Stomach (tissue), 4 donors: ENCODE measurements around the gene C1orf198.

ENCODE experiments used
- POLR2A ChIP-seq, 4 donors: fragments of 450-650 bp; IDR thresholded peaks; one replicate each; pipeline ENCODE4 v1.6.1; 2016; ENCODE audit warnings: antibody characterized with exemption in 4 of 4, control low read depth in 2 of 4, mild to moderate bottlenecking in 1 of 4, moderate library complexity in 1 of 4
- TF ChIP-seq, protein P1 (sequence below), 7 experiments: fragments of 450-650 bp in 4 of 7; fragments of 200-600 bp in 3 of 7; sonication (generic) in 3 of 7; IDR thresholded peaks; one replicate each; pipeline ENCODE4 v1.5.1; 2016 to 2019; ENCODE audit warnings: antibody characterized with exemption in 7 of 7, control low read depth in 2 of 7, mild to moderate bottlenecking in 1 of 7

DNA sequence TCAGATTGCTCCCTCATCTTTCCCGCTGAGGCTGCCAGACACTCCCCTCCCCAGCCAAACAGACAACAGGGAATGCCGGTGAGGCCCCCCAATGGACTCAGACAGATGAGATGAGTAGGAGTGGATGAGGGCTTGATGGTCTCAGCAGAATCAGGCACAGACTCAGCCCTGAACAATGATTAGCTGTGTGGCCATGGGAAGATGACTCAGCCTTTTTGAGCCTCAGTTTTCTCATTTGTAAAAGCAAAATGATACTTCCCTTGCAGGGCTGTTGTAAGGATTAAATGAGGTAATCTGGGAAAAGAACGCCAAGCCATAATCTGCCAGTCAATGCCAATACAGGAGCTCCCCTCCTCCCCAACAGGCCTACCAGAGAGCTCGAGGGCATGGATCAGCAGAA is 12.4 kb downstream of the C1orf198 start:
- no peak for TF ChIP-seq POLR2A (IDR thresholded peaks at IDR 0.05)
- TF ChIP-seq, protein P1, sequence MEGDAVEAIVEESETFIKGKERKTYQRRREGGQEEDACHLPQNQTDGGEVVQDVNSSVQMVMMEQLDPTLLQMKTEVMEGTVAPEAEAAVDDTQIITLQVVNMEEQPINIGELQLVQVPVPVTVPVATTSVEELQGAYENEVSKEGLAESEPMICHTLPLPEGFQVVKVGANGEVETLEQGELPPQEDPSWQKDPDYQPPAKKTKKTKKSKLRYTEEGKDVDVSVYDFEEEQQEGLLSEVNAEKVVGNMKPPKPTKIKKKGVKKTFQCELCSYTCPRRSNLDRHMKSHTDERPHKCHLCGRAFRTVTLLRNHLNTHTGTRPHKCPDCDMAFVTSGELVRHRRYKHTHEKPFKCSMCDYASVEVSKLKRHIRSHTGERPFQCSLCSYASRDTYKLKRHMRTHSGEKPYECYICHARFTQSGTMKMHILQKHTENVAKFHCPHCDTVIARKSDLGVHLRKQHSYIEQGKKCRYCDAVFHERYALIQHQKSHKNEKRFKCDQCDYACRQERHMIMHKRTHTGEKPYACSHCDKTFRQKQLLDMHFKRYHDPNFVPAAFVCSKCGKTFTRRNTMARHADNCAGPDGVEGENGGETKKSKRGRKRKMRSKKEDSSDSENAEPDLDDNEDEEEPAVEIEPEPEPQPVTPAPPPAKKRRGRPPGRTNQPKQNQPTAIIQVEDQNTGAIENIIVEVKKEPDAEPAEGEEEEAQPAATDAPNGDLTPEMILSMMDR (IDR thresholded peaks at IDR 0.05) = no peak
